ENCODE measurements around the gene ZNF385C. TPM values are rescaled to one million over a fixed set of nuclear protein-coding genes. Genes with fewer than 3 reads are reported as not detected.

Gene ZNF385C
- total and polyA plus RNA-seq, 11 donors, result 0.06 to 0.38 (median 0.19) TPM; not detected in 3

DNA sequence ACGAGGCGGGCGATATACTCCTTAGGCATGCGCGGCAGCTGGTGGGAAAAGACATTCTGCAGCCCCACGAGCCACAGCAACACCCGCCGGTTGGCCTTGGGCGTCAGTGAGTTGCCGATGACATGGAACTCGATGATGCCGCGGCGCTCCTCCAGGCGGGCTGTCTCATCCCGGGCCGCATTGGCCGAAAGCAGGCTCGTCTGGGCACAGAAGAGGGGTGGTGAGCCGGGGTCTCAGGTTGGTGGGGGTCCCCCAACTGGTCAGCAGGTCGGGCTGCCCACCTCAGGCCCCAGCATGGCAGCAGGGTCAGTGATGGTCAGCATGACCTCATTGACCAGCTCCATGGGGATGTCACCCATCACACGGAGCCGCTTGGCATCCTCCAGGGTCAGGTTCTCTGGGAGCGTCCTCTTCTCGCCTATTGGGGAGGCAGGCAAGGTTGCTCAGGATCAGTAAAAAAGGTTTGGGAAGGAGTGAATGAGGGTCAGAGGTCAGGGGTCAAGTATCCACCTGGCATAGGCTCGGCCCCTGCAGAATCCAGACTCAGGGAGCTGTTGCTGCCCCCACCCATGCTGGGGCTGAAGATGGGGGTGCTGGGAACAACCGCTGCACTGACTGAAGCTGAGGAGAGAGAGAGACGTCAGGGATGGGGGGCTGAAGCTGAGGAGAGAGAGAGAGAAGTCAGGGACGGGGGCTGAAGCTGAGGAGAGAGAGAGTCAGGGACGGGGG is 19.3 kb upstream of the ZNF385C start:
- intact Hi-C loops (cut with DNase I), result loop anchor here (2.0 to 10.0 kb wide), 11 partner anchors 50 to 157 kb away; partner anchors contain the start of genes KCNH4 (in 4 of the 10) and CNP (in 1 of the 10)
- no peak for TF ChIP-seq POLR2A (IDR thresholded peaks at IDR 0.05)
- TF ChIP-seq, protein P1, sequence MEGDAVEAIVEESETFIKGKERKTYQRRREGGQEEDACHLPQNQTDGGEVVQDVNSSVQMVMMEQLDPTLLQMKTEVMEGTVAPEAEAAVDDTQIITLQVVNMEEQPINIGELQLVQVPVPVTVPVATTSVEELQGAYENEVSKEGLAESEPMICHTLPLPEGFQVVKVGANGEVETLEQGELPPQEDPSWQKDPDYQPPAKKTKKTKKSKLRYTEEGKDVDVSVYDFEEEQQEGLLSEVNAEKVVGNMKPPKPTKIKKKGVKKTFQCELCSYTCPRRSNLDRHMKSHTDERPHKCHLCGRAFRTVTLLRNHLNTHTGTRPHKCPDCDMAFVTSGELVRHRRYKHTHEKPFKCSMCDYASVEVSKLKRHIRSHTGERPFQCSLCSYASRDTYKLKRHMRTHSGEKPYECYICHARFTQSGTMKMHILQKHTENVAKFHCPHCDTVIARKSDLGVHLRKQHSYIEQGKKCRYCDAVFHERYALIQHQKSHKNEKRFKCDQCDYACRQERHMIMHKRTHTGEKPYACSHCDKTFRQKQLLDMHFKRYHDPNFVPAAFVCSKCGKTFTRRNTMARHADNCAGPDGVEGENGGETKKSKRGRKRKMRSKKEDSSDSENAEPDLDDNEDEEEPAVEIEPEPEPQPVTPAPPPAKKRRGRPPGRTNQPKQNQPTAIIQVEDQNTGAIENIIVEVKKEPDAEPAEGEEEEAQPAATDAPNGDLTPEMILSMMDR (IDR thresholded peaks at IDR 0.05), result no peak
- DNase-seq (peak in 1 of 5 donors; percentile 61), ATAC-seq (no peak)
- H3K27ac ChIP-seq, result no peak overlapping the region
- 79 to 84% (median 80%) methylated on average over 16 to 30 of the region's 30 CpGs for WGBS, 4 donors
- no peak overlapping the region for H3K4me3 ChIP-seq
- H3K4me1 ChIP-seq, result peaks cover 0 to 37% (median 21%) of the 10 kb centered on the region in 12 donors
- H3K9me3 ChIP-seq, result no peaks in the 10 kb centered on the region
- no peaks in the 10 kb centered on the region for H3K27me3 ChIP-seq
- peaks cover 0 to 55% (median 22%) of the 10 kb centered on the region in 9 donors for H3K36me3 ChIP-seq

DNA sequence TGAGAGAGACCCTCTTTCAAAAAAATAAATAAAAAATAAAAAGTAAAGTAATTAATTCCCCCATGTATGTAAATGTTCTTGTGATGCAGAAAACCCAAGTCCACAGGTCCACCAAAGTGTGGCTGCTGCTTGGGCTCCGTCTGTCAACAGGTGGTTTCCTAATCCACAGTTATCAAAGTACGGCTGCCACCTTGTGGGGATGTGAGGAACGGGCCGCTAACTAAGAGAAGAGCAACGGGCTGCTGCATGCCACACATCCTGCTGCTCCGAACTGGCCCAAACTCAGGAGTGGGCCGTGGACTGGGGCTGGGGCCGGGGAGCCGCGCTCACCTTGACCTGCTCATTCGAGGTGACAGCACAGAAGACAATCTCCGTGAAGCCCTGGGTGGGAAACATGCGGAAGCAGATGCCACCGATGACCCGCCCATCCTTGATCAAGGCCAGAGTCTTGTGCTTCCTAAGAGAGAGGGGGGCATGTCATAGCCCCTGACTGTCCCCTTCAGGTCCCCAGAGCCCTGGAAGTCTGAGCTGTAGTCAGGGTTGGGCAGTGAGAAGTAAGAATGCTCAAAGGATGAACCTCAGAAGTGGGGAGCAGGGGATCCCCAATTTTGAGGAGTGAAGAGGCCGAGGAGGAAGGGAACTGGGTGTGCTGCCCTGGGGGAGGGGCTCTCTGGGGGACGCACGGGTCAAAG is 18.6 kb upstream of the ZNF385C start:
- peaks cover 0 to 35% (median 22%) of the 10 kb centered on the region in 12 donors for H3K4me1 ChIP-seq
- peaks cover 0 to 55% (median 22%) of the 10 kb centered on the region in 9 donors for H3K36me3 ChIP-seq
- TF ChIP-seq POLR2A (IDR thresholded peaks at IDR 0.05), result no peak
- TF ChIP-seq, protein P1 (IDR thresholded peaks at IDR 0.05), result peak; percentile 74 to 85 (median 82)
- H3K27me3 ChIP-seq, result no peaks in the 10 kb centered on the region
- H3K4me3 ChIP-seq, result no peak overlapping the region
- DNase-seq, result peak; percentile 79 to 84 (median 83)
- WGBS, 4 donors, result 35 to 38% (median 36%) methylated on average over 18 of the region's 18 CpGs
- H3K27ac ChIP-seq, result no peak overlapping the region
- peak; percentile 19 to 45 (median 32) for ATAC-seq
- intact Hi-C loops (cut with DNase I), result loop anchor here (1.0 to 10.0 kb wide), 14 partner anchors 50 to 156 kb away; partner anchors contain the start of genes KCNH4 (in 3 of the 10) and CNP (in 1 of the 10)
- no peaks in the 10 kb centered on the region for H3K9me3 ChIP-seq

DNA sequence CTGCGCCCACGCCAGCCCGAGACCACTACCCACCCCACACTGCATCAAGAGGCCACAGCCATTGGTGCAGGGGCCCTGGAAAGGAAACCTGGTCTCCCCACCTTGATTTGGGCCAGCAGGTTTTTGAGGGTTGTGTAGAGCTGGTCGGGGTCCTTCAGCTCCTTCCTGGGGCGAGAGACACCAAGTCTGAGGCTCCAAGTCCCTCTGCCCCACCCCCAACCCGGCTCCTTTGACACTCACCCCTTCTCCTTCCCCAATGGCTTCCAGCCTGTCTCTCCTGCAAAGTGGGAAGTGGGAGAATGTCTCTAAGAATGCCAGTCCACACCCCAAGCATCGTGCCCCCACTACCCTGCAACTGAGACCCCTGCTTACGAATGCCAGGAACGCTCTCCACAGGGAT is 15.8 kb upstream of the ZNF385C start:
- Histone ChIP-seq H3K4me3 (no peak overlapping the region), H3K27me3 (no peaks in the 10 kb centered on the region), H3K4me1 (peaks cover 0 to 33% (median 16%) of the 10 kb centered on the region in 12 donors), H3K36me3 (peaks cover 0 to 61% (median 22%) of the 10 kb centered on the region in 9 donors), H3K9me3 (no peaks in the 10 kb centered on the region), H3K27ac (no peak overlapping the region)
- intact Hi-C loops (cut with DNase I), result loop anchor here in 2 of 10 donors (5.0 to 10.0 kb wide), 2 partner anchors 47 to 49 kb away; no protein-coding TSS in a partner anchor
- ATAC-seq (no peak), DNase-seq (no peak)
- 86 to 93% (median 92%) methylated on average over 9 of the region's 9 CpGs for WGBS, 4 donors
- TF ChIP-seq, protein P1 (IDR thresholded peaks at IDR 0.05), result no peak
- TF ChIP-seq POLR2A (IDR thresholded peaks at IDR 0.05), result no peak

Data from heart left ventricle (tissue), 16 donors.